Measurements from ENCODE around the gene C9orf153.

GRCh38 chr9:86242071-86242470 is 17.4 kb downstream of the C9orf153 start:
- TF ChIP-seq POLR2AphosphoS5 (IDR thresholded peaks at IDR 0.05; ENCODE audit: borderline replicate concordance, low read depth, low read length) (no peak), FOXP2 (optimal IDR thresholded peaks at IDR 0.05; ENCODE audit: control extremely low read depth, extremely low read length, insufficient read depth) (no peak)
